ENCODE results near the gene CHMP3. TPM values are rescaled to one million over a fixed set of nuclear protein-coding genes. Genes with fewer than 3 reads are reported as not detected.

Gene CHMP3
- total and polyA plus RNA-seq, 2 of the 8 experiments (the other 6 are each of a cell fraction or from before 2014, with no cell fraction given) = 11.7 to 21.9 TPM

DNA sequence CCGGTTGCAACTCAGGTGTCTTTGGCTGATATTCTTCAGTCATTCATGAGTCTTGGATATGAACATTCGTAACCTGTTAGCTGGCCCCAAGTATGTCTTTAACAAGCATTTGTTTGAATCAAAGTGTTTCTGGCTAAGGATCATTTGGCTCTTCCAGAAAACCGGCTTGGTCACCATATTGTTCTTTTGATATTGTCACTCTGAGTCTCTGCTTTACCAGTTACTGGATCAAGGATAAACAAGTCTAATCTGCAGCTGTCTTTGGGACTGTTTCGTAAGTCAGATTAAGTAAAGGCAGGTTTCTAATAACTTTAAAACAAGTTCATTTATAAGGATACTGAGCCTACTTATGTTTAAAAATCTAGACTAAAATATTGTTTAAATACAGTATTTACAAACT lies 73.0 kb downstream of the CHMP3 start:
- no peaks in the 10 kb centered on the region for H3K27me3 ChIP-seq (replicated peaks in 1 of 4; ENCODE audit: control insufficient read depth in 3 of 4, extremely low read depth in 1 of 4, insufficient read depth in 3 of 4, low read length in 3 of 4)
- POLR2A ChIA-PET (ENCODE audit: partially characterized antibody) = no interaction called here
- no peak overlapping the region for H3K23ac ChIP-seq (ENCODE audit: insufficient read length)
- no peaks in the 10 kb centered on the region for H3K9me3 ChIP-seq (ENCODE audit: insufficient read depth in 2 of 2, low read depth in 1 of 2, low read length in 1 of 2)
- H2BK12ac ChIP-seq (ENCODE audit: low read depth, low read length) = no peak overlapping the region
- H3K79me1 ChIP-seq (ENCODE audit: low read depth, low read length) = no peaks in the 10 kb centered on the region
- H3K9ac ChIP-seq (replicated peaks in 1 of 4; ENCODE audit: extremely low read depth in 1 of 4, low read depth in 3 of 4, low read length in 3 of 4) = no peak overlapping the region
- TF ChIP-seq BACH1 (IDR thresholded peaks at IDR 0.05; ENCODE audit: low read length) = no peak
- TF ChIP-seq HDAC2 (IDR thresholded peaks at IDR 0.05; ENCODE audit: borderline replicate concordance in 1 of 2, low read depth in 2 of 2, low read length in 2 of 2) = no peak
- TF ChIP-seq PHF8 (conservative IDR thresholded peaks at IDR 0.05; ENCODE audit: low read depth, low read length) = no peak
- no peak for TF ChIP-seq HDAC6 (IDR thresholded peaks at IDR 0.05; ENCODE audit: low read depth, low read length)
- TF ChIP-seq GABPA (IDR thresholded peaks at IDR 0.05; ENCODE audit: borderline replicate concordance, insufficient read depth, low read length) = no peak
- no peak for TF ChIP-seq CBX5 (IDR thresholded peaks at IDR 0.05; ENCODE audit: low read depth, low read length)
- TF ChIP-seq CTBP2 (IDR thresholded peaks at IDR 0.05; ENCODE audit: borderline replicate concordance, insufficient read depth, insufficient read length, low read length) = no peak
- no peak overlapping the region for H3K4ac ChIP-seq (replicated peaks; ENCODE audit: insufficient read length, low read depth, low read length)
- H3K23me2 ChIP-seq (ENCODE audit: low read depth, low read length) = no peaks in the 10 kb centered on the region
- no peak overlapping the region for H3K27ac ChIP-seq (ENCODE audit: low read depth, low read length)
- no peak overlapping the region for H4K8ac ChIP-seq (ENCODE audit: extremely low read depth, insufficient read depth, low read length)
- H2AFZ ChIP-seq (ENCODE audit: low read length) = no peak overlapping the region
- no peaks in the 10 kb centered on the region for H3K4me1 ChIP-seq (replicated peaks in 1 of 4; ENCODE audit: control insufficient read depth in 3 of 4, insufficient read depth in 4 of 4, low read length in 3 of 4)
- DNase-seq (ENCODE audit: low read depth in 1 of 2, low spot score in 2 of 2) (no peak), FAIRE-seq (no peak)
- H4K5ac ChIP-seq (ENCODE audit: insufficient read length, low read depth, low read length) = no peak overlapping the region
- no peak overlapping the region for H3K4me2 ChIP-seq (ENCODE audit: insufficient read depth in 1 of 2, low read depth in 2 of 2, low read length in 2 of 2)
- CTCF ChIA-PET (ENCODE audit: partially characterized antibody) = no interaction called here
- H2BK20ac ChIP-seq (ENCODE audit: low read length) = no peak overlapping the region
- H3K14ac ChIP-seq (ENCODE audit: insufficient read length) = no peak overlapping the region
- no peak overlapping the region for H3K18ac ChIP-seq (ENCODE audit: extremely low read depth, low read length)
- no peak overlapping the region for H3K56ac ChIP-seq (replicated peaks; ENCODE audit: insufficient read length, low read depth, low read length)
- peaks cover 2 to 3% of the 10 kb centered on the region in 2 experiments for H4K20me1 ChIP-seq (replicated peaks in 1 of 2; ENCODE audit: control insufficient read depth in 1 of 2, insufficient read depth in 2 of 2, low read length in 2 of 2)
- H2AK5ac ChIP-seq (ENCODE audit: low read depth, low read length) = no peak overlapping the region
- H2BK120ac ChIP-seq (replicated peaks; ENCODE audit: low read depth, low read length) = no peak overlapping the region
- no peak overlapping the region for H4K91ac ChIP-seq (replicated peaks; ENCODE audit: insufficient read length, low read length)
- no peak overlapping the region for H2BK5ac ChIP-seq (ENCODE audit: low read depth, low read length)
- H3K36me3 ChIP-seq (ENCODE audit: control insufficient read depth in 2 of 4, insufficient read depth in 4 of 4, low read length in 3 of 4) = peaks cover 22 to 62% (median 52%) of the 10 kb centered on the region in 4 experiments
- 87% methylated on average over 4 of the region's 4 CpGs; no CpG with 5 or more reads in 1 of the 2 experiments for WGBS, 2 experiments (ENCODE audit: extremely low coverage in 1 of 2, insufficient coverage in 1 of 2, insufficient read length in 1 of 2, insufficient replicate concordance in 2 of 2, low coverage in 1 of 2, low lambda C conversion rate in 2 of 2, missing lambda C conversion rate in 1 of 2)
- H3K4me3 ChIP-seq (ENCODE audit: extremely low read depth in 1 of 4, insufficient read depth in 2 of 4, low read depth in 3 of 4, low read length in 4 of 4) = no peak overlapping the region
- H3K79me2 ChIP-seq (ENCODE audit: control insufficient read depth in 1 of 2, insufficient read depth in 2 of 2, low read length in 2 of 2) = no peaks in the 10 kb centered on the region
- no peak overlapping the region for H2BK15ac ChIP-seq (ENCODE audit: low read length)

Data from H1 (cell line).